ENCODE measurements around the gene CDC42BPG.

DNA sequence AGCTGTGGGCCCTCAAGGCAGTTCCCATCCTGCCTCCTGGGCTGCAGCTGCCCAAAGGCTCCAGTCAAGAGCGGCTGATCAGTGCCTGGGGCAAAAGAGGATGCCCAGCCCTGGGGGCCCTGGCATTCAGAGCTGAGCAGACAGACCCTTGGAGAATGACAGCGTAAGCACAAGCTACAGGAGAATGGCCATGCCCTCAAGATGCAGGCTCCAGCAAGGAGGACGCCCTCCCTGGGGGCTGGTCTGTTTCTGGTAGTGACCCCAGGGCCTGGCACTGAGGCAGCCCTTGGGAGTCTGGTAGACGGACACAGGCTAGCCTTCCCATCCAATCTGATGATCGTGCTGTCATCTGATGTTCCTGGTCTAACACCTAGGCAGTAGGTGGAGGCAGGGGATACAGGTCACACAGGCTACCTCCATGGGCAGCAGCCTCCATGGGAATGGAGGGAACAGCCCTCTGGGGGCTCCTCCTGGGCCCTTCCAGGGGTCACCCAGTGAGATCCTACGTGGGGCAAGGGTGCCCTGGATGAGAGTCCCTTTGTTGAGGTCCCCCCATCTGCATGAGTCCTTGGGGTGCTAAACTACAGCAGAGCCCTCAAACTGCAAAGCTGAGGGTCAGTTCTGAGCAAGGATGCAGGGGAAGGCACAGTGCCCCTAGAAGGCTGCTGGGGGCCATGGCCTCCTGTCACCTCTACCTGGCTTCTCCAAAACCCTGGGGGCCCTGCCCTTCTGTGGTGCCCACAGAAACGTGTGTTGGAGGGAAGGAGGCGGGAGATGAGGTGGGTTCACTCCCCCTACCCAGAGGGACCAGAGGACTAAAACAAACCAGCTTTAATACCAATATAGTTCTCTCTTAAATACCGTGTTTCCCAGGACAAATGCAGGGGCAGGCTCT, 55.9 kb downstream of the CDC42BPG start:
- TF ChIP-seq, protein P1, sequence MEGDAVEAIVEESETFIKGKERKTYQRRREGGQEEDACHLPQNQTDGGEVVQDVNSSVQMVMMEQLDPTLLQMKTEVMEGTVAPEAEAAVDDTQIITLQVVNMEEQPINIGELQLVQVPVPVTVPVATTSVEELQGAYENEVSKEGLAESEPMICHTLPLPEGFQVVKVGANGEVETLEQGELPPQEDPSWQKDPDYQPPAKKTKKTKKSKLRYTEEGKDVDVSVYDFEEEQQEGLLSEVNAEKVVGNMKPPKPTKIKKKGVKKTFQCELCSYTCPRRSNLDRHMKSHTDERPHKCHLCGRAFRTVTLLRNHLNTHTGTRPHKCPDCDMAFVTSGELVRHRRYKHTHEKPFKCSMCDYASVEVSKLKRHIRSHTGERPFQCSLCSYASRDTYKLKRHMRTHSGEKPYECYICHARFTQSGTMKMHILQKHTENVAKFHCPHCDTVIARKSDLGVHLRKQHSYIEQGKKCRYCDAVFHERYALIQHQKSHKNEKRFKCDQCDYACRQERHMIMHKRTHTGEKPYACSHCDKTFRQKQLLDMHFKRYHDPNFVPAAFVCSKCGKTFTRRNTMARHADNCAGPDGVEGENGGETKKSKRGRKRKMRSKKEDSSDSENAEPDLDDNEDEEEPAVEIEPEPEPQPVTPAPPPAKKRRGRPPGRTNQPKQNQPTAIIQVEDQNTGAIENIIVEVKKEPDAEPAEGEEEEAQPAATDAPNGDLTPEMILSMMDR (IDR thresholded peaks at IDR 0.05; ENCODE audit: poor library complexity, severe bottlenecking), result no peak
- TF ChIP-seq POLR2AphosphoS5 (IDR thresholded peaks at IDR 0.05) (no peak), TAF1 (IDR thresholded peaks at IDR 0.05; ENCODE audit: low read depth) (no peak), SMC3 (conservative IDR thresholded peaks at IDR 0.05; ENCODE audit: poor library complexity) (no peak), EP300 (conservative IDR thresholded peaks at IDR 0.05; ENCODE audit: poor library complexity, severe bottlenecking) (no peak)
- TF ChIP-seq, protein P2, sequence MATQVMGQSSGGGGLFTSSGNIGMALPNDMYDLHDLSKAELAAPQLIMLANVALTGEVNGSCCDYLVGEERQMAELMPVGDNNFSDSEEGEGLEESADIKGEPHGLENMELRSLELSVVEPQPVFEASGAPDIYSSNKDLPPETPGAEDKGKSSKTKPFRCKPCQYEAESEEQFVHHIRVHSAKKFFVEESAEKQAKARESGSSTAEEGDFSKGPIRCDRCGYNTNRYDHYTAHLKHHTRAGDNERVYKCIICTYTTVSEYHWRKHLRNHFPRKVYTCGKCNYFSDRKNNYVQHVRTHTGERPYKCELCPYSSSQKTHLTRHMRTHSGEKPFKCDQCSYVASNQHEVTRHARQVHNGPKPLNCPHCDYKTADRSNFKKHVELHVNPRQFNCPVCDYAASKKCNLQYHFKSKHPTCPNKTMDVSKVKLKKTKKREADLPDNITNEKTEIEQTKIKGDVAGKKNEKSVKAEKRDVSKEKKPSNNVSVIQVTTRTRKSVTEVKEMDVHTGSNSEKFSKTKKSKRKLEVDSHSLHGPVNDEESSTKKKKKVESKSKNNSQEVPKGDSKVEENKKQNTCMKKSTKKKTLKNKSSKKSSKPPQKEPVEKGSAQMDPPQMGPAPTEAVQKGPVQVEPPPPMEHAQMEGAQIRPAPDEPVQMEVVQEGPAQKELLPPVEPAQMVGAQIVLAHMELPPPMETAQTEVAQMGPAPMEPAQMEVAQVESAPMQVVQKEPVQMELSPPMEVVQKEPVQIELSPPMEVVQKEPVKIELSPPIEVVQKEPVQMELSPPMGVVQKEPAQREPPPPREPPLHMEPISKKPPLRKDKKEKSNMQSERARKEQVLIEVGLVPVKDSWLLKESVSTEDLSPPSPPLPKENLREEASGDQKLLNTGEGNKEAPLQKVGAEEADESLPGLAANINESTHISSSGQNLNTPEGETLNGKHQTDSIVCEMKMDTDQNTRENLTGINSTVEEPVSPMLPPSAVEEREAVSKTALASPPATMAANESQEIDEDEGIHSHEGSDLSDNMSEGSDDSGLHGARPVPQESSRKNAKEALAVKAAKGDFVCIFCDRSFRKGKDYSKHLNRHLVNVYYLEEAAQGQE (IDR thresholded peaks at IDR 0.05; ENCODE audit: borderline replicate concordance), result no peak
